ENCODE measurements around the gene SARM1.

Gene SARM1

DNA sequence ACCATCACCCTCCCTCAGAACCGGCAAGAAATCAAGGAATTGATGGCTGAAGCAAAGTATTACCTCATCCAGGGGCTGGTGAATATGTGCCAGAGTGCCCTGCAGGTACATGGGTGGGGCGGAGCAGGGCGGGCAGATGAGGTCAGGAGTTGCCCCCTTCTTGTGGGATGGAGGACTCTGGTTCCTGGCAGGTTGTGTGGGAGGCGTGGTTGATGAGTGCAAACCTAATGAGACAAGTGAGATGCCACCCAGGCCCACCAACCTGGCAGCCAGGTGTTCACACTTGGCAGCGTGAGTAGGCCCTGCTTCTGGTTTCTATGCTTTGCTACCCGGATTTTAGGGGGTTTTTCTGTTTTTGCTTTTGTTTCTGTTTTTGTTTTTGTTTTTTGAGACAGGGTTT lies 31.1 kb upstream of the SARM1 start:
- TF ChIP-seq Cebpa-rat (IDR thresholded peaks at IDR 0.05) = no peak
- no peak overlapping the region for H3K27ac ChIP-seq
- H3K4me3 ChIP-seq = no peak overlapping the region
- H3K4me2 ChIP-seq = no peak overlapping the region
- H3K9ac ChIP-seq = no peak overlapping the region
- peaks cover 58% of the 10 kb centered on the region for H4K20me1 ChIP-seq
- H3K36me3 ChIP-seq = peaks cover 68% of the 10 kb centered on the region
- H3K27me3 ChIP-seq = no peaks in the 10 kb centered on the region
- H3K4me1 ChIP-seq = peaks cover 9% of the 10 kb centered on the region
- H3K9me3 ChIP-seq = no peaks in the 10 kb centered on the region

- Histone ChIP-seq H3K27ac (no peak overlapping the region), H4K20me1 (peaks cover 59% of the 10 kb centered on the region), H3K9ac (no peak overlapping the region), H3K4me1 (peaks cover 4% of the 10 kb centered on the region), H3K4me3 (no peak overlapping the region), H3K4me2 (no peak overlapping the region), H3K36me3 (peaks cover 80% of the 10 kb centered on the region), H3K27me3 (no peaks in the 10 kb centered on the region), H3K9me3 (no peaks in the 10 kb centered on the region)
- TF ChIP-seq Cebpa-rat (IDR thresholded peaks at IDR 0.05) = no peak
Measured at GRCh38 chr17:28341516-28341915, 30.0 kb upstream of the SARM1 start.

GRCh38 chr17:28342313-28342712 lies 29.2 kb upstream of the SARM1 start:
- Histone ChIP-seq H3K27me3 (no peaks in the 10 kb centered on the region), H3K4me3 (no peak overlapping the region), H3K4me2 (no peak overlapping the region), H3K9ac (no peak overlapping the region), H3K9me3 (no peaks in the 10 kb centered on the region), H3K4me1 (no peaks in the 10 kb centered on the region), H4K20me1 (peaks cover 54% of the 10 kb centered on the region), H3K36me3 (peaks cover 88% of the 10 kb centered on the region), H3K27ac (no peak overlapping the region)
- TF ChIP-seq Cebpa-rat (IDR thresholded peaks at IDR 0.05) = no peak

- H3K36me3 ChIP-seq = peaks cover 96% of the 10 kb centered on the region
- H3K9me3 ChIP-seq = no peaks in the 10 kb centered on the region
- TF ChIP-seq Cebpa-rat (IDR thresholded peaks at IDR 0.05) = no peak
Measured at GRCh38 chr17:28343491-28343932, 28.0 kb upstream of the SARM1 start.

GRCh38 chr17:28344011-28344410 lies 27.5 kb upstream of the SARM1 start:
- Histone ChIP-seq H3K9ac (no peak overlapping the region), H3K4me1 (no peaks in the 10 kb centered on the region), H3K36me3 (peaks cover 99% of the 10 kb centered on the region), H3K4me2 (no peak overlapping the region), H3K4me3 (no peak overlapping the region), H4K20me1 (peaks cover 46% of the 10 kb centered on the region), H3K27ac (no peak overlapping the region), H3K27me3 (no peaks in the 10 kb centered on the region), H3K9me3 (no peaks in the 10 kb centered on the region)
- no peak for TF ChIP-seq Cebpa-rat (IDR thresholded peaks at IDR 0.05)

More at GRCh38 chr17:28343491-28343932, 28.0 kb upstream of the SARM1 start:
- no peaks in the 10 kb centered on the region for H3K4me1 ChIP-seq
- peaks cover 51% of the 10 kb centered on the region for H4K20me1 ChIP-seq
- no peaks in the 10 kb centered on the region for H3K27me3 ChIP-seq
- no peak overlapping the region for H3K4me3 ChIP-seq
- no peak overlapping the region for H3K9ac ChIP-seq
- no peak overlapping the region for H3K4me2 ChIP-seq
- H3K27ac ChIP-seq = no peak overlapping the region

GRCh38 chr17:28344435-28344901 lies 27.0 kb upstream of the SARM1 start:
- no peaks in the 10 kb centered on the region for H3K9me3 ChIP-seq
- no peak overlapping the region for H3K4me2 ChIP-seq
- H3K36me3 ChIP-seq = peaks cover 99% of the 10 kb centered on the region
- no peaks in the 10 kb centered on the region for H3K27me3 ChIP-seq
- H3K27ac ChIP-seq = no peak overlapping the region
- H3K4me3 ChIP-seq = no peak overlapping the region
- H3K9ac ChIP-seq = no peak overlapping the region
- TF ChIP-seq Cebpa-rat (IDR thresholded peaks at IDR 0.05) = no peak
- H4K20me1 ChIP-seq = peaks cover 42% of the 10 kb centered on the region
- H3K4me1 ChIP-seq = no peaks in the 10 kb centered on the region

DNA sequence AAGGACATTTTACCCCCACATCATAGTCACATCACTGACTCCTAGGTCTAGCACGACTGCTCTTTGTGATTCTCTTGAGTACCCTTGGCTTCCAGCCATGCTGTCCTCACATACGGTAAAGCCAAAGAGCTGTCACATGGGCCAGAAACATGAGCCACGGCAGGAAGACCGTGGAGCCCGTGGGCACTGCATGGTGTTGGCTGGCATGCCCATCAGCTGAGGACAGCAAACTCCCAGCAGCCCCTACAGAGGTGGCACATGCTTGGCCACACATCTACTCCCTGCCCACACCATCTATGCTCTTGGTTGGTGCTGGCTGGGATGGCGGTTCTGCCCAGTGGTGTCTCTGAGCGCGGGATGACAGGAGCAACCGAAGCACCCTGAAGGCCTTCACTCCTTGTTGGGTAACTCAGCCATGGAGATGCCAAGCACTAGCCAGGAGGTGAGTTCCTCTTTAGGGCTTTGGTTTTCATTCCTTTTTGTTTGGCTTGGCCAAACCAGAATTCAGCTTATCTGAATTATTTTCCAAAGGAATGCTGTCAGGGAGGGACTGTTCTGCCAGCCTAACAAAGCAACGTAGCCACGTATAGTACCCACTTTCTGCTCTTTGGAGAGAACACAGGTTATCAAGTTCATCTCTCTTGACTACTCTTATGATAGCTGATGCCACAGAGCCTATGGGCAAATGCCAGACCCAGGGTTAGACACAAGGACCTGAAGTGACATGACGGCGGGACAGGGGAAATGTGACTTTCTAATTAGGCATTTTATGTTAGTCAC lies 25.9 kb upstream of the SARM1 start:
- no peaks in the 10 kb centered on the region for H3K27me3 ChIP-seq
- H3K9me3 ChIP-seq = no peaks in the 10 kb centered on the region
- H3K4me2 ChIP-seq = no peak overlapping the region
- no peak overlapping the region for H3K9ac ChIP-seq
- no peak for TF ChIP-seq Cebpa-rat (IDR thresholded peaks at IDR 0.05)
- peaks cover 38% of the 10 kb centered on the region for H4K20me1 ChIP-seq
- H3K27ac ChIP-seq = no peak overlapping the region
- H3K36me3 ChIP-seq = peaks cover 99% of the 10 kb centered on the region
- no peak overlapping the region for H3K4me3 ChIP-seq
- no peaks in the 10 kb centered on the region for H3K4me1 ChIP-seq

- TF ChIP-seq Cebpa-rat (IDR thresholded peaks at IDR 0.05) = no peak
- Histone ChIP-seq H3K36me3 (peaks cover 99% of the 10 kb centered on the region), H3K27ac (no peak overlapping the region), H3K9ac (no peak overlapping the region), H3K27me3 (no peaks in the 10 kb centered on the region), H3K4me2 (no peak overlapping the region), H4K20me1 (peaks cover 38% of the 10 kb centered on the region), H3K4me3 (no peak overlapping the region), H3K4me1 (no peaks in the 10 kb centered on the region), H3K9me3 (no peaks in the 10 kb centered on the region)
Measured at GRCh38 chr17:28346199-28346580, 25.3 kb upstream of the SARM1 start.

DNA sequence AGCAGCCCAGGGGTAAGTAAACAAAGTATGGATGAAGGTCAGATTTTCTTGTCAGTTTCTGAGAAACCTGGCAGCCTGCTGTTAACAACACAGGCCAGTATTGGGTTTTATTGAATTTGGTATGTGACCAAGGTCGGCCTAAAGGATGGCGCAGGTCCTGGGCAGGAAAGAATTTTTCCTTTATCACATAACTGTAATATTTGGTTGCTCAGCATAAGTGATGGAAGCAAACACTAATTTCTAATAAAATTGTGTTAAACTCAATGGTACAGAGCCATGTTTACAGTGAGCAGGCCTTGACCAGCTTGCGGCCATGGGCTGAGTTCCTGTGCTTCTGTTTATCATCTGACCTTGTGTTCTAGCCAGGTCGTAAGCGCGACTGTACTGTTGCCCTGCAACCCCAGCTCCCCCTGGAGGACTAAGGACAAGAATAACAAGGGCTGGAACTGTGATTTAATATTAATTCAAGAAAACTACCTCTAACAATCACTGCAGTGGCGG lies 24.7 kb upstream of the SARM1 start:
- Histone ChIP-seq H3K4me1 (no peaks in the 10 kb centered on the region), H4K20me1 (peaks cover 38% of the 10 kb centered on the region), H3K27me3 (no peaks in the 10 kb centered on the region), H3K9me3 (no peaks in the 10 kb centered on the region), H3K27ac (no peak overlapping the region), H3K36me3 (peaks cover 99% of the 10 kb centered on the region), H3K4me2 (no peak overlapping the region), H3K9ac (no peak overlapping the region), H3K4me3 (no peak overlapping the region)
- no peak for TF ChIP-seq Cebpa-rat (IDR thresholded peaks at IDR 0.05)

DNA sequence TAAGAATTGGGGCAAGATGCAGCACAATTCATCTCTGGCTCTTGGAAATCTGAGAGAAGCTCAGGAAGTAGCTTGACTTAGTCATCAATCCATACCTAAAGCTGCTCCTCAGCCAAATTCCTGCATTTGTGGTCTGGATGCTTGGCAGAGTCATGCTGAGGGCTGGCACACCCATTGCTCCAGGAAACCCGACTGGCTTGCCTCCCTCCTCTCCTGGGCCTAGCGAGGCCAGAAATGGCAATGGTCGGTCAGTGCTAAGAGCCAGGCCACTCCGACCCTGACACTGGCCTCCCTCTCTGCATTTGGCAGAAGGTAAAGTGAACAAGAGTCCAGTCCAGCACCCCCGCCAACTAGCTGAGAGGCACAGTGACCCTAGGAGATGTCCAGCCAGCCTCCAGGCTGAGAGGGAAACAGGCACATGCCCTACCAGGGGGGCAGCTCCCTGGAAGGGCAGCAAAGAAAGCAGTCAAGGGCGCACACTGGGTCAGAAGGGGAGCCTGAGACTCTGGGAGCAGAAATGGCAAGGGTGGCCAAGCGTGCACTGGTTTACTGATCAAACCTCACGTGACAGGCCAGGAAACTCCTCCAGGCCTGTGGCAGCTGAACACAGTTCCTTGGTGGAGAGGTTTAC lies 24.1 kb upstream of the SARM1 start:
- no peak for TF ChIP-seq Cebpa-rat (IDR thresholded peaks at IDR 0.05)
- Histone ChIP-seq H3K36me3 (peaks cover 99% of the 10 kb centered on the region), H3K27me3 (no peaks in the 10 kb centered on the region), H3K9me3 (no peaks in the 10 kb centered on the region), H3K9ac (no peak overlapping the region), H3K4me2 (no peak overlapping the region), H3K4me1 (no peaks in the 10 kb centered on the region), H4K20me1 (peaks cover 38% of the 10 kb centered on the region), H3K27ac (no peak overlapping the region), H3K4me3 (no peak overlapping the region)

All from BLaER1 (cell line).